PC-3 (cell line): ENCODE results near the gene CYTH4.

Source experiments
- CTCF ChIP-seq: fragments of 300-600 bp; sonication (generic); conservative IDR thresholded peaks from 2 replicates; pipeline ENCODE4 v1.5.1; 2017; ENCODE audit warnings: antibody characterized with exemption, low read depth, mild to moderate bottlenecking, low read length
- EZH2phosphoT487 ChIP-seq: fragments of 300-600 bp; sonication (generic); IDR thresholded peaks from 2 replicates; pipeline ENCODE4 v1.6.1; 2018; ENCODE audit warnings: mild to moderate bottlenecking, antibody characterized with exemption, low read length, borderline replicate concordance

GRCh38 chr22:37254209-37254866, 28.0 kb upstream of the CYTH4 start:
- TF ChIP-seq CTCF (no peak), EZH2phosphoT487 (no peak)
